Measurements from ENCODE around the gene PARD3B.

The PARD3B gene

DNA sequence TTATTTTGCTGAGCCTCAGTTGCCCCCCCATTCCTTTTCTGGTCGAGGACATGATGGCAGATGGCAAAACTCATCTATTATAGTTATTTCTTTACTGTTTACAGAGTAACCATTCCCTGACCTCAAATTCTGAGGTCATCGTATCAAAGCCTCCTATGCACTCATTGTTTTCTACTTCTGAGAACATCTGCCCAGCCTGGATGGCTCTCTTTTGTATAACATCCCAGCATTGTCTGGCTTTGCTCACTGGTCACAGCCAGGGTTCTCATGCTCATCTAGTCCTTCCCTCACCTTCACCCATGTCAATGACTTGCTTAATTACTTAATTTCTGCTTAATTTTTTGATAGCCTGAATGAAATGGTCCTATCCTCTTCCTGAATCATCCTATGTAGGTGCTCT lies 472.1 kb downstream of the PARD3B start:
- DNase-seq (ENCODE audit: low read depth): no peak

- DNase-seq (ENCODE audit: low read depth): no peak
These were observed 472.6 kb downstream of the PARD3B start for GRCh38 chr2:205017912-205018311.

GRCh38 chr2:205020673-205021072 lies 475.4 kb downstream of the PARD3B start:
- DNase-seq (ENCODE audit: low read depth): no peak

DNA sequence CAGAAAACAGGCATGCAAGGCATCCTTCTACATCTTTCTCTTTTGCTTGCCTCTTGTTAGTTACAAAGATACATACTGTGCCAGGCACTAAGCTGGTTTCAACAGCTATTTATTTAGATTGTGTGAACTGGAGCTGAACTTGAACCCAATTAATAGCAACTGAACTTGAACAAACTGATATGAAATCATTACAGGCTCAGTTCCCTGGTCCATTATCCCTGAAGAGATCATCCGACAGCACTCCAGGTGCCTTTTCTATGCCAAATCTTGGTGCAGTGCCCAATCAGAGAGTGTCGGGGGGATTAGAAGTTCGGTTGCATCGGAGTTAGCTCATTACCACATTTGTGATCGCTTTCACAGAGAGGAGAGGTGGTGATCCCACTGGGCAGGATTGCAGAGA lies 477.6 kb downstream of the PARD3B start:
- no peak for DNase-seq (ENCODE audit: low read depth)

GRCh38 chr2:205024822-205025518 lies 479.7 kb downstream of the PARD3B start:
- DNase-seq (ENCODE audit: low read depth): no peak

DNA sequence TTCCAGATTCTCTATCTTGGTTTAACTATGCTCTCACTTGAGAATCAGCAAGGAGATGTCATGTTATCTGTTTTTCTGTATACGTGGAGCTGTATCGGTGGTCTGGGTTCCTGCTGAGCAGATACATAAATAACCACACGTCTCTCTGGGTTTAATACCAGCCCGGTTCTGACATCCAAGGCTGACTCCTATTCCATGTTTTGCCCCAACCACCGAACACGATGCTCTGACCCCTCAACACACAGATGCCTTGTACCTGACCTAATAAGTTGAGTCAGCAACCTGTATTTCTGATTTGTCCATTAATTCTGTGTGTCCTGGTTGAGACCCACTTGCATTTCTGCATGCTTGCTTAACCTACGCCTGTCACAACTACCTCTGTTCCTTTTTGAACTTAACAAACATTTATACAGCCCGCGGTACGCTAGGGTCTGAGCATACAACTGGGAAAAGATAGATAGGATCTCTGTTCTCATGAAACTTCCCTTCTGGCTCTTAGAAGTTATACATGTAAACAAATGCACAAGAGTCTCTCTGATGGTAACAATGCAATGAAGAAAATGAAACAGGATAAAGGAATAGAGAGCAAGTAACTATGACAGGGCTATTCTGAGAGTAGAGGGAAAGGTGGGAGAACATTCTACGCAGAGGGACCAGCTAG lies 480.4 kb downstream of the PARD3B start:
- DNase-seq (ENCODE audit: low read depth): no peak

- no peak for DNase-seq (ENCODE audit: low read depth)
These were observed 485.4 kb downstream of the PARD3B start for GRCh38 chr2:205030695-205031094.

- no peak for DNase-seq (ENCODE audit: low read depth)
These were observed 486.8 kb downstream of the PARD3B start for GRCh38 chr2:205032093-205032551.

DNA sequence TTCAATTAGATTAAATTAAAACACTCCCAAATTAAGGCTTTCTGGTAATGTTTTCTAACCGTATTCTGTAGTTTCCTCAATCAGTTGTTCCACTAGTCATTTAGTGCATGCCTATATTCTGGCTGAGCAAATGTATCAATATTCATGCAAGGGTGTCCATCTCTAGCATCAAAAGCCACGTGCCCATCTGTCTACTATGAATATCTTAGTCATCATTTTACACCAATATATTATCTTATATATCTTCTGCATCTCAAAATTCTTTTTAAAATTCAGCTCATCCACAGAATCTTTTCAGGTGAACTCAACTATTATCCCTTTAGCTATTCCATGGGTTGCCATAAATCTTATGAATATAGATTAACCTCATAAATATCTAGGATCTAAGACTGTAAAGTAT lies 488.2 kb downstream of the PARD3B start:
- no peak for DNase-seq (ENCODE audit: low read depth)

DNA sequence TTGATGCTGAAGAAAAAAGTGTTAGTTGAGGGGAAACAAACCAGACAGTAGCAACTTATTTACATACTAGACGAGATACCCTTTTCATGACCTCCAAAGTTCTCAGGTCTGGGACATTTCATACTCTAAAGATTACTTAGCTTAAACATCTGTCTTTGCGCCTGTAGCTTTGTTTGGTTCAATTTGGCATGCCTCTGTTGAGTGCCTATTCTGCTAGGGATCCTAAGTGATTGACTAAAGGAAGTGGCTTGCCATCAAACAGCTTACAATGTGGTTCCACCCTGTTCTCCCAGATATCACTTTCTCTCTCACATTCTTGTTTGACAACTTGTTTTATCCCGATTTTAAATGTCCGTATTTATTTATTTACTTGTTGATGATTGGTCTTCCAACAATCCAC lies 488.8 kb downstream of the PARD3B start:
- no peak for DNase-seq (ENCODE audit: low read depth)

DNA sequence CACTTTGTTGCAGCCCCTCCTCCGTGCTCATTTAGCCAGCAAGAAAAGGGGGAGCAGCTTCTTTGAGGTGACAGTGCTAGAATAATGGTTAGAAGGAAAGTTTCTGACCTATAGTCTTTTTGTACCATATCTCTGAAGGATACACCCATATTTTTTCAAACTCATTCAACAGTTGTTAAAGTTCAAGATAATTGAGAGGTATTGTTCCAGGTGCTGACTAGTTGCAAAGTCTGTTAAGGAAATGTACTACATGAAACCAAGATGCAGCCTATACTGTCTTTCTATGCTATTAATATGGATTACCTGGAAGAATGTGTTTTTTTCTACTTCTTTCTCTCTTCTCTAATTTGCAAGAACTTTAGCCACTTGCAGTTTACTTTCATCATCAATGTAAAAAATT lies 495.0 kb downstream of the PARD3B start:
- DNase-seq (ENCODE audit: low read depth): no peak

DNA sequence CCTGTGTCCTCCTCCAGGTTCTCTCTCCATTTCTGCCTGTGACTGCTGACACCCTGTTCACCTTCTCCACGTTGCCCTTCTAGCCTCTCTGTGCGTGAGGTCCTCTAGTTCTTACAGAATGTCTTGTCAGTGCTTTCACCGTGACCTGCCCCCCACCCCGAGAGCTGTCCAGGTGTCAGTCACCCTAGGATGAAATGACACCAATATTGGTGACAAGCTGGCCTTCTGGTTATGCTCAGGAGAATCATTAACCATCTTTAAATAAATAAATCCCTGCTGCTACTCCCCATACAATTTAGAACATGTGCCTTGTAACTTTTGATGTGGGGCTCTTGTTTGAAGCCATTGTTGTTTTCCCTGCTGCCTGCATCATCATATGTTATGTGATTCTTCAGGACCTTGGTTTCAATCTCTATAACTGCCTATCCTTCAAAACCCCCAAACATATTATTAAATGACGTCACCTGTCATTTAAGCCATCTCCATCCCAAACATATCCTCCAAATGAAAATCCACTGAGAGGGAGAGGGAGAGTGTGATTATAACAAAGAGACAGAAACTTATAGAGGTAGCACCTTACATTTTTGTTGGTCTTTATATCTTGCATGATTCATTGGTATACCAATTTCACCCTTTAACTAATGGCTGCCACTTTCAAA lies 496.3 kb downstream of the PARD3B start:
- no peak for DNase-seq (ENCODE audit: low read depth)

- DNase-seq (ENCODE audit: low read depth): no peak
These were observed 498.0 kb downstream of the PARD3B start for GRCh38 chr2:205043285-205043684.

GRCh38 chr2:205045706-205046105 lies 500.4 kb downstream of the PARD3B start:
- DNase-seq (ENCODE audit: low read depth): no peak

DNA sequence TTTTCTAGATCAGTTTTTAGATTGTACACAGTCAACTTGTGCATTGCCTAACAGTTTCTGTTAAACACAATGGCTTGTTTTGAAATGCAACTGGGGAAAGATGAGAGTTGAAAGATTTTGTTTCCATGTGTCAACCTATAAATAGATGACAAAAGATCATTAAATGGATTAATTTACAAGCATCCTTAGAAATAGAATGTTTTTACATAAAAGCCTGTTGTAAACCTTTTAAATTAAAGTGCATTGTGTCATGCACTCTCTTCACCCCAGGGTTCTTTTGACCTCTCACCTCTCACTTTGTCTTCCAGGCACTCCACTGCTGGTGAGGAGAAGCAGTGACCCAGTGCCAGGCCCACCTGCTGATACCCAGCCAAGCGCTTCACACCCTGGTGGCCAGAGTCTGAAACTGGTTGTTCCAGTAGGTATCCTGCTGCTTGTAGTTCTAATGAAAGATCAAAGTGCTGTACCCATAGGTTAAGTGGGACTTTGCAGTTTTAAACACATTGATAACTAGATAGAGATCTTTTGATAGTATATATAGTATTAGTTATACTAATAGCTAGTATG lies 502.1 kb downstream of the PARD3B start:
- DNase-seq (ENCODE audit: low read depth): no peak

DNA sequence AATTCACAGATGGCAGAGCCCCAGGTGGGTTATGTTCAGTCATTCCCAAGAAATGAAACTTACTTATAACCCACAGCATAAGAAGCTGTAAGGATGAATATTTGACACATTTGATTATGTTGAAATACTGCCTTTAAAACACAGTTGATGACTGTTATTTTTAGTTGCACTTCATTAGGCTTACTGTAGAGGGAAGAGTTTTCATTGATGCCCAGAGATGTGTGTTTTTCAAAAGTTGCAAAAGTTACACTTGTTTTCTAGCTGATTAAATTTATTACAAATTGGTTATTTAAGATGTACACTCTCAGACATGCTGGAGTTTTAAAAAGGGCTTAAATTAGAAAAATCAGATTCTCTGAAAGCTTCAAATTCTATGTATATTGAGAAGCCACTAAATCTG lies 506.1 kb downstream of the PARD3B start:
- DNase-seq (ENCODE audit: low read depth): no peak

GRCh38 chr2:205052781-205053180 lies 507.5 kb downstream of the PARD3B start:
- DNase-seq (ENCODE audit: low read depth): no peak

DNA sequence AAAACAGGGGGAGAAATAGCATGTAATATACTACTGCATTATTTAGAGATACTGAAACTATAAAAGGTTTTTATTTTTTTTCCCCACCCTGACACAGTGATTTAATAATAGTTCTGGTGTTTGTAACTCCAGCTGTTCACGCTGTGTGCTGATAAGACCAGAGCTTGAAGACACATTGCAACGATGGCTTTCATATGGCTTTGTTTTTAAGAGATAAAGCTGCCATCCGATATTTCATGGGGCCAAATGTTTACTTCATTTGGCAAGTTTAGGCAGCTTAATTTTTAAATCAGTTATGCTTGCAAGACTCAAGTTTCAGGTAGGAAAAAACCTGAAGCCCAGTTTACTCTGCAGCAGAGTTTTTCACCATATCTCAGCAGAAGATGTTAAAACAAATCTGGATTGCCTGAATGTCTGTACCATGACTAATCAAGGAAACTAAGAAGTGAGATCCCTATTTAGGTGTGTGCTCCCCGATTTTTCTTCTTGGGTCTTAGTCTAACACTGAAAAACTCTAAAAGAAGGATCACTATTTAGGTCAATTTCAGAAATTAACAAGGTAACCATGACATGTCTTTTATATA lies 508.6 kb downstream of the PARD3B start:
- no peak for DNase-seq (ENCODE audit: low read depth)

GRCh38 chr2:205054789-205055188 lies 509.5 kb downstream of the PARD3B start:
- DNase-seq (ENCODE audit: low read depth): no peak

GRCh38 chr2:205055251-205055650 lies 510.0 kb downstream of the PARD3B start:
- no peak for DNase-seq (ENCODE audit: low read depth)

- DNase-seq (ENCODE audit: low read depth): no peak
These were observed 510.9 kb downstream of the PARD3B start for GRCh38 chr2:205056151-205056561.

DNA sequence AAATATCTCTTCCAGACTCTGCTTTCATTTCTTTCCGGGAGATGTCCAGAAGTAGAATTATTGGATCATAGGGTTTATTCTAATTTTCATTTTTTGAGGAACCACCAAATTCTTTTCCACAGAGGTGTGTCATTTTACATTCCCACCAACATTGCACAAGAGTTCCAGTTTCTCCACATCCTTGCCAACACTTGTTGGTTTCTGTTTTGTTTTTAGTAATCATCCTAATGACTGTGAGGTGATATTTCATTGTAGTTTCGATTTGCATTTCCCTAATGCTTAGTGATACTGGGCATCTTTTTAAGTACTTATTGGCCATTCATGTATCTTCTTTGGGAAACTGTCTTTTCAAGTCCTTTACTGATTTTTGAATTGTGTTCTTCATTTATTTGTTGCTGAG lies 513.1 kb downstream of the PARD3B start:
- no peak for DNase-seq (ENCODE audit: low read depth)

DNA sequence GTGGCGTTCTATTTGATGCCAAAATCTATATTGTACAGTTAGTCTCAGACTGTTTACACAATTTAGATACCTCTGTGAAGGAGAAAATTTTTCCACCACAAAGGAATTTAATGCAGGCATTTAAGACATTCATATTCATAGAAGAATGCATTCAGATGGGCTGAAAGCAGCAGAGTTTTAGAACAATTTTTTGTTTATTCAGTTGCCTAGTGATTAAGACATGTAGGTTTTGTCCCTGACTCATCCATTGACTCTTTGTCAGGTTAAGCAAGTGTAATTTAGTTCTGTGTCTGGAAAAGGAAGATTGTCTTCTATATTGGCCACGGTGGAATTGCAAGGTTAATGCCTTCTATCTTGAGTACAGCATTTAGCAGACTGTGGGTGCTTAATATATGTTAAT lies 515.0 kb downstream of the PARD3B start:
- DNase-seq (ENCODE audit: low read depth): no peak
